Suprapubic skin (tissue), 4 donors: Measurements from ENCODE around the gene CSNK1A1L.
"Not testable (repeated sequence)": the region's sequence is repeated elsewhere in the genome, so short reads cannot be mapped to it uniquely, and the experiment has no call there.

ENCODE experiments used
- CTCF ChIP-seq, 2 donors: fragments of 200-600 bp in 1 of 2; fragments of 450-650 bp in 1 of 2; sonication (generic) in 1 of 2; IDR thresholded peaks; one replicate each; pipeline ENCODE4 v1.5.1; 2016 to 2019; ENCODE audit warnings: antibody characterized with exemption in 2 of 2, mild to moderate bottlenecking in 1 of 2, moderate library complexity in 1 of 2
- EP300 ChIP-seq: sonication (generic); formaldehyde crosslinking; IDR thresholded peaks from one replicate; pipeline ENCODE4 v1.6.1; 2017; ENCODE audit warnings: antibody characterized with exemption
- POLR2A ChIP-seq, 2 donors: fragments of 450-650 bp; IDR thresholded peaks; one replicate each; pipeline ENCODE4 v1.6.1; 2017; ENCODE audit warnings: antibody characterized with exemption in 2 of 2, mild to moderate bottlenecking in 2 of 2, moderate library complexity in 2 of 2
- POLR2AphosphoS5 ChIP-seq, 3 donors: sonication (generic); formaldehyde crosslinking; IDR thresholded peaks; one replicate each; pipeline ENCODE4 v1.6.1; 2017; ENCODE audit warnings: antibody characterized with exemption in 3 of 3

- TF ChIP-seq POLR2A (IDR thresholded peaks at IDR 0.05); CTCF (IDR thresholded peaks at IDR 0.05); POLR2AphosphoS5 (IDR thresholded peaks at IDR 0.05); EP300: not testable (repeated sequence)
Observed at GRCh38 chr13:37056228-37056627, 49.2 kb downstream of the CSNK1A1L start.
